Measurements from ENCODE around the gene MAN1C1.

Gene MAN1C1

DNA sequence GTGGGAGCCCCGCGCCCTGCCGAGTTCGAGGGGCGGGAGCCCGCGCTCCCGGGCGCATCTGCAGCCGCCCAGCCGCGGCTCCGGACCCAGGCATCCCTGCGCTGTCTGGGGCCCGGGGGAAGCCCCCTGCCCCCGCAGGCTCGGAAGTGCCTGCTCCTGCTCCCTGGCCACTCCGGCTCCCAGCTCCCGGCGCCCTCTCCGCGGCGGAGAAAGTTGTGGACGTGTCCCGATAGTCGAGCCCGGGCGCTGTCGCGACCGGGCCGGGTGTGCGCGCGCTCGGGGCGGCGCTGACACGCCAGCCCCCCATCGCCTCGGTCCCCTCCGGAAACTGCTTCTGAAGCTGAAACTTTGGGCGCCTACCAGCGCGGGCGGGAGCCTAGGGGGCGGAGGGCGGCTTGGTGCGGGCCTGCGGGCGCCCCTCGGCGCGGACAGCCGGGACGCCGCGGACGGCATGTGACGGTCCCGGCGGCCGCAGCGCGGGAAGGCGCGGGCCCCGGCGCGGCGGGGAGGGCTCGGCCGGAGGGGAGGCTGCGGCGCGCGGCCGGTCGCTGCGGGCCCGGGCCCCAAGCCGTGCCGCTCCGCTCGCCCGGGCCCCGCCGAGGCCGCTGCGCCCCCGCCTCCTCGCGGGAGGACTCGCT, 515 bp downstream of the MAN1C1 start:
- no peak for DNase-seq (ENCODE audit: low read depth, low spot score)
- no peaks in the 10 kb centered on the region for H3K9me3 ChIP-seq (ENCODE audit: insufficient read depth, low read length)
- TF ChIP-seq SUZ12 (IDR thresholded peaks at IDR 0.05; ENCODE audit: extremely low read depth, insufficient read depth, insufficient read length) (no peak), YY1 (IDR thresholded peaks at IDR 0.05; ENCODE audit: insufficient read depth, insufficient read length) (no peak), ZNF274 (IDR thresholded peaks at IDR 0.05; ENCODE audit: low read depth, low read length) (no peak)
- no peaks in the 10 kb centered on the region for H3K36me3 ChIP-seq (ENCODE audit: insufficient read depth, insufficient read length, low read length)
- peaks cover 11% of the 10 kb centered on the region for H3K4me1 ChIP-seq (ENCODE audit: insufficient read depth, insufficient read length)
- H3K4me3 ChIP-seq (ENCODE audit: insufficient read length, low read depth): peak overlapping the region; percentile 70
- peaks cover 30% of the 10 kb centered on the region for H3K27me3 ChIP-seq (ENCODE audit: insufficient read depth, insufficient read length)
- peak overlapping the region; percentile 85 for H3K9ac ChIP-seq (ENCODE audit: insufficient read length, low read depth)

GRCh38 chr1:25617625-25618432, 1.2 kb downstream of the MAN1C1 start:
- Histone ChIP-seq H3K36me3 (ENCODE audit: insufficient read depth, insufficient read length, low read length) (no peaks in the 10 kb centered on the region), H3K4me3 (ENCODE audit: insufficient read length, low read depth) (peak overlapping the region; percentile 70), H3K9ac (ENCODE audit: insufficient read length, low read depth) (peak overlapping the region; percentile 85), H3K27me3 (ENCODE audit: insufficient read depth, insufficient read length) (peaks cover 30% of the 10 kb centered on the region), H3K9me3 (ENCODE audit: insufficient read depth, low read length) (no peaks in the 10 kb centered on the region), H3K4me1 (ENCODE audit: insufficient read depth, insufficient read length) (peaks cover 11% of the 10 kb centered on the region)
- no peak for DNase-seq (ENCODE audit: low read depth, low spot score)
- TF ChIP-seq YY1 (IDR thresholded peaks at IDR 0.05; ENCODE audit: insufficient read depth, insufficient read length): no peak
- TF ChIP-seq SUZ12 (IDR thresholded peaks at IDR 0.05; ENCODE audit: extremely low read depth, insufficient read depth, insufficient read length): no peak
- no peak for TF ChIP-seq ZNF274 (IDR thresholded peaks at IDR 0.05; ENCODE audit: low read depth, low read length)

GRCh38 chr1:25618433-25618808, 1.8 kb downstream of the MAN1C1 start:
- H3K27me3 ChIP-seq (ENCODE audit: insufficient read depth, insufficient read length): peaks cover 27% of the 10 kb centered on the region
- peaks cover 11% of the 10 kb centered on the region for H3K4me1 ChIP-seq (ENCODE audit: insufficient read depth, insufficient read length)
- peak overlapping the region; percentile 70 for H3K4me3 ChIP-seq (ENCODE audit: insufficient read length, low read depth)
- peak overlapping the region; percentile 85 for H3K9ac ChIP-seq (ENCODE audit: insufficient read length, low read depth)
- H3K36me3 ChIP-seq (ENCODE audit: insufficient read depth, insufficient read length, low read length): no peaks in the 10 kb centered on the region
- H3K9me3 ChIP-seq (ENCODE audit: insufficient read depth, low read length): no peaks in the 10 kb centered on the region
- no peak for DNase-seq (ENCODE audit: low read depth, low spot score)
- TF ChIP-seq ZNF274 (IDR thresholded peaks at IDR 0.05; ENCODE audit: low read depth, low read length): no peak
- no peak for TF ChIP-seq SUZ12 (IDR thresholded peaks at IDR 0.05; ENCODE audit: extremely low read depth, insufficient read depth, insufficient read length)
- TF ChIP-seq YY1 (IDR thresholded peaks at IDR 0.05; ENCODE audit: insufficient read depth, insufficient read length): no peak

DNA sequence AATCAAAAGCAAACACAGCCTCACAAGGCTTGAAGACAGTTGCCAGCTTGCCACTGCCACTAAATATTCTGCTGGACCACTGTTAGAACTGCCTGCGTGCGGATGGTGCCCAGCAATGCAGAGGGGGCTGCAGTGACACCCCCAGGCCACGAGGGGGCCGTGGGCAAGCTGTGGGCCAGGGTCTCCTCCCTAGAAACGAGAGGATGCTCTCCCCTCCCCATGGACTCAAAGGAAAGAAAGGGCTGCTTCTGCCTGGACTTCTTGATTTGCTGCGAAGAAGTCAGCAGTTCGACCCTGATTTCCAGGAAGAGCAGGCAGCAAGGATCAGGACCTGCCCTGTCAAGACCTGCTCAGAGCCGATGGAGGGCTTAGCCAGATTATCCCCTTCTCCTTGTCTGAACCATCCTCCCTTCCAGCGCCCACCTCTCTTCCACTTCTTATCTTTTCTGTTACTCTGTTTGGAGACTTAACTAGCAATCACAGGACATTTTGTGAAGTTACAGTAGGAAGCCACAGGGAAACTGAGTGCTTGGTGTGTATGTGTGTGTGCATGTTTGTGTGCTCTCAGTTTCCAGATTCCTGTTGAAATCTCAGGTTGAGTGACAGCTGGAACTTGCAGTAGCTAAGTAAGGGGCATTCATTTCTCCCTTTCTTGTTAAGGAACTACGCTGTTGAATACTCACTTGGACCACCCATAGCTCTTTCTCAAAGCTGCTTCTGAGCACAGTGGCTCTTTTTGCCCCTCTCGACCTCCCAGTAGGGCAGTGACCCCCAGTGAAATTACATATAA, 2.7 kb downstream of the MAN1C1 start:
- Histone ChIP-seq H3K4me1 (ENCODE audit: insufficient read depth, insufficient read length) (peaks cover 11% of the 10 kb centered on the region), H3K9me3 (ENCODE audit: insufficient read depth, low read length) (no peaks in the 10 kb centered on the region), H3K4me3 (ENCODE audit: insufficient read length, low read depth) (no peak overlapping the region), H3K27me3 (ENCODE audit: insufficient read depth, insufficient read length) (peaks cover 24% of the 10 kb centered on the region), H3K9ac (ENCODE audit: insufficient read length, low read depth) (no peak overlapping the region), H3K36me3 (ENCODE audit: insufficient read depth, insufficient read length, low read length) (no peaks in the 10 kb centered on the region)
- TF ChIP-seq YY1 (IDR thresholded peaks at IDR 0.05; ENCODE audit: insufficient read depth, insufficient read length): no peak
- TF ChIP-seq ZNF274 (IDR thresholded peaks at IDR 0.05; ENCODE audit: low read depth, low read length): no peak
- TF ChIP-seq SUZ12 (IDR thresholded peaks at IDR 0.05; ENCODE audit: extremely low read depth, insufficient read depth, insufficient read length): no peak
- peak; percentile 75 for DNase-seq (ENCODE audit: low read depth, low spot score)

DNA sequence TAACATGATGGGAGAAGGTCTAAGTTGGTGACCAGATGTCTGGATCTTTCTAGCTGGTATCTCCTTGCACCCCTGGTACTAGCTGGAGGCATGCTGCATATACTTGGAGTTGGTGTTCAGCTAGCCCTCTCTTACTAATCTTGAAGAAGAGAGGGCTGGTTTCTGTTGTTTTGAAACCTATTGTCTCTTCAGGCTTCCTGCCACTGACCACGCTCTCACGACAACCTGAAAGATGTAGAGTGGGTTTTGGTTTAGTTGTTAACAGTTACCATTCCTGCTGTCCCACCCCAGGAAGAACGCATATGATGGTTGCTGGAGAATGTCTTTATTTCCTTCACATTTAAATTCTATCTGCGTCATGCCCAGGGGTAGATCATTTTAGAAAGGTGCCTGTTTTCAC, 3.6 kb downstream of the MAN1C1 start:
- DNase-seq (ENCODE audit: low read depth, low spot score): no peak
- H3K9ac ChIP-seq (ENCODE audit: insufficient read length, low read depth): no peak overlapping the region
- no peak overlapping the region for H3K4me3 ChIP-seq (ENCODE audit: insufficient read length, low read depth)
- peaks cover 11% of the 10 kb centered on the region for H3K4me1 ChIP-seq (ENCODE audit: insufficient read depth, insufficient read length)
- no peaks in the 10 kb centered on the region for H3K9me3 ChIP-seq (ENCODE audit: insufficient read depth, low read length)
- TF ChIP-seq YY1 (IDR thresholded peaks at IDR 0.05; ENCODE audit: insufficient read depth, insufficient read length) (no peak), SUZ12 (IDR thresholded peaks at IDR 0.05; ENCODE audit: extremely low read depth, insufficient read depth, insufficient read length) (no peak), ZNF274 (IDR thresholded peaks at IDR 0.05; ENCODE audit: low read depth, low read length) (no peak)
- no peaks in the 10 kb centered on the region for H3K36me3 ChIP-seq (ENCODE audit: insufficient read depth, insufficient read length, low read length)
- H3K27me3 ChIP-seq (ENCODE audit: insufficient read depth, insufficient read length): peaks cover 15% of the 10 kb centered on the region

- DNase-seq (ENCODE audit: low read depth, low spot score): no peak
- H3K9ac ChIP-seq (ENCODE audit: insufficient read length, low read depth): no peak overlapping the region
- no peak overlapping the region for H3K4me3 ChIP-seq (ENCODE audit: insufficient read length, low read depth)
- no peaks in the 10 kb centered on the region for H3K9me3 ChIP-seq (ENCODE audit: insufficient read depth, low read length)
- peaks cover 7% of the 10 kb centered on the region for H3K4me1 ChIP-seq (ENCODE audit: insufficient read depth, insufficient read length)
- H3K27me3 ChIP-seq (ENCODE audit: insufficient read depth, insufficient read length): peaks cover 9% of the 10 kb centered on the region
- no peak for TF ChIP-seq YY1 (IDR thresholded peaks at IDR 0.05; ENCODE audit: insufficient read depth, insufficient read length)
- no peak for TF ChIP-seq ZNF274 (IDR thresholded peaks at IDR 0.05; ENCODE audit: low read depth, low read length)
- no peak for TF ChIP-seq SUZ12 (IDR thresholded peaks at IDR 0.05; ENCODE audit: extremely low read depth, insufficient read depth, insufficient read length)
- no peaks in the 10 kb centered on the region for H3K36me3 ChIP-seq (ENCODE audit: insufficient read depth, insufficient read length, low read length)
Observed at GRCh38 chr1:25620701-25621350, 4.2 kb downstream of the MAN1C1 start.

Data from NT2/D1 (cell line).